ENCODE data around the gene MOCS2.

Gene MOCS2

DNA sequence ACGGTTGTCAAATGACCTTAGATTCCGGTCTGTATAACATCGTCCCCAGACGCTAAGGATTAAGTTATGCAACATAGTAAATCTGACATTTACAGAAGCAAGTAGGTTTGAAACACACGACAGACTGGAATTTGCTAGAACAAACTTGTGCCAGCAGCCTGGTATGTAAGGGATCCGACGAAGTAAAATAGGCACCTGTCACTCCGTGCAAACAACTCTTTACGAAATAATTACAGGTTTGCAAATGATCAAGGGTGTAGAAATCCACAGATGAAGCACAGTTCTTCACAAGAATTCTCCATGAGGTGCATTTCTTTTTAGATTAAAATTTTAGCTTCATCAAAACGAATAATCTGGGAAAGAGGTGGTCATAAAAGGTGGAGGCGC, 508 bp downstream of the MOCS2 start:
- Mint-ChIP-seq H3K27me3 (ENCODE audit: low read depth, poor library complexity) (no peaks in the 10 kb centered on the region), H3K4me3 (peak overlapping the region; percentile 93), H3K4me1 (peaks cover 39% of the 10 kb centered on the region), H3K36me3 (ENCODE audit: low read depth) (peaks cover 35% of the 10 kb centered on the region), H3K9me3 (no peaks in the 10 kb centered on the region), H3K27ac (no peak overlapping the region)
- no peak for DNase-seq
- TF ChIP-seq, protein P1, sequence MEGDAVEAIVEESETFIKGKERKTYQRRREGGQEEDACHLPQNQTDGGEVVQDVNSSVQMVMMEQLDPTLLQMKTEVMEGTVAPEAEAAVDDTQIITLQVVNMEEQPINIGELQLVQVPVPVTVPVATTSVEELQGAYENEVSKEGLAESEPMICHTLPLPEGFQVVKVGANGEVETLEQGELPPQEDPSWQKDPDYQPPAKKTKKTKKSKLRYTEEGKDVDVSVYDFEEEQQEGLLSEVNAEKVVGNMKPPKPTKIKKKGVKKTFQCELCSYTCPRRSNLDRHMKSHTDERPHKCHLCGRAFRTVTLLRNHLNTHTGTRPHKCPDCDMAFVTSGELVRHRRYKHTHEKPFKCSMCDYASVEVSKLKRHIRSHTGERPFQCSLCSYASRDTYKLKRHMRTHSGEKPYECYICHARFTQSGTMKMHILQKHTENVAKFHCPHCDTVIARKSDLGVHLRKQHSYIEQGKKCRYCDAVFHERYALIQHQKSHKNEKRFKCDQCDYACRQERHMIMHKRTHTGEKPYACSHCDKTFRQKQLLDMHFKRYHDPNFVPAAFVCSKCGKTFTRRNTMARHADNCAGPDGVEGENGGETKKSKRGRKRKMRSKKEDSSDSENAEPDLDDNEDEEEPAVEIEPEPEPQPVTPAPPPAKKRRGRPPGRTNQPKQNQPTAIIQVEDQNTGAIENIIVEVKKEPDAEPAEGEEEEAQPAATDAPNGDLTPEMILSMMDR (IDR thresholded peaks at IDR 0.05), result no peak

DNA sequence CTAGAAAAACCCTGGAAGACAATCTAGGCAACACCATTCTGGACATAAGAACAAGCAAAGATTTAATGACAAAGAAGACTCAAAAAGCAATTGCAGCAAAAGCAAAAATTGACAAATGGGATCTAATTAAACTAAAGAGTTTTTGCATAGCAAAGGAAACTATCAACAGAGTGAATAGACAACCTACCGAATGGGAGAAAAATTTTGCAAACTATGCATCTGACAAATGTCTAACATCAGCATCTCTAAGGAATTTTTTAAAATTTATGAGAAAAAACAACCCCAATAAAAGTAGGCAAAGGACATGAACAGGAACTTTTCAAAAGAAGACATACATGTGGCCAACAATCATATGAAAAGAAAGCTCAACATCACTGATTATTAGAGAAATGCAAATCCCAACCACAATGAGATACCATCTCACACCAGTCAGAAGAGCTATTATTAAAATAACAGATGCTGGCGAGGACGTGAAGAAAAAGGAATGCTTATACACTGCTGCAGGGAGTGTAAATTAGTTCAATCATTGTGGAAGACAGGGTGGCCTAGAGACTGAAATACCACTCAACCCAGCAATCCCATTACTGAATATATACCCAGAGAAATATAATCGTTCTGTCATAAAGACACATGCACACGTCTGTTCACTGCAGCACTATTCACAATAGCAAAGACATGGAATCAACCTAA, 3.8 kb downstream of the MOCS2 start:
- DNase-seq, result no peak
- TF ChIP-seq, protein P1 (IDR thresholded peaks at IDR 0.05), result no peak
- Mint-ChIP-seq H3K4me1 (peaks cover 24% of the 10 kb centered on the region), H3K27ac (no peak overlapping the region), H3K27me3 (ENCODE audit: low read depth, poor library complexity) (no peaks in the 10 kb centered on the region), H3K9me3 (no peaks in the 10 kb centered on the region), H3K36me3 (ENCODE audit: low read depth) (peaks cover 50% of the 10 kb centered on the region), H3K4me3 (no peak overlapping the region)

DNA sequence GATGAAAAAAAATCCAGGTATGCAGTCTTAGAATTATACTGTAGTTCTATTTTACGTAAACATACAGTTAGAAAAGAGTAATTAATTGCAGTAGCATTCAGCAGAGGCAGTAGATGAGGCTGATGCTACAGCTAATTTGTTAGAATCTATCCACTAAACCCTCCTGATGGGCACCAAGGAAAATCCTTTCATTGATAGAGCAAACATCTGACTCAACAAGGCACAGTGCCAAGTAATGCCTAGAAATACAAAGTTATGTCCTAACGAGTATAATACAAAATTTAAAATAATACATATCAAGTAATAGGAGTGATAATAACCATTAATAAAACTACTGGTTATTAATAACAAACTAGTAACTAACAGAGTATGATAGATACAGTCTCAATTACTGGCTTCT, 9.0 kb downstream of the MOCS2 start:
- TF ChIP-seq, protein P1 (IDR thresholded peaks at IDR 0.05), result no peak
- Mint-ChIP-seq H3K27ac (no peak overlapping the region), H3K9me3 (no peaks in the 10 kb centered on the region), H3K4me3 (no peak overlapping the region), H3K36me3 (ENCODE audit: low read depth) (peaks cover 47% of the 10 kb centered on the region), H3K4me1 (no peaks in the 10 kb centered on the region), H3K27me3 (ENCODE audit: low read depth, poor library complexity) (no peaks in the 10 kb centered on the region)
- no peak for DNase-seq

DNA sequence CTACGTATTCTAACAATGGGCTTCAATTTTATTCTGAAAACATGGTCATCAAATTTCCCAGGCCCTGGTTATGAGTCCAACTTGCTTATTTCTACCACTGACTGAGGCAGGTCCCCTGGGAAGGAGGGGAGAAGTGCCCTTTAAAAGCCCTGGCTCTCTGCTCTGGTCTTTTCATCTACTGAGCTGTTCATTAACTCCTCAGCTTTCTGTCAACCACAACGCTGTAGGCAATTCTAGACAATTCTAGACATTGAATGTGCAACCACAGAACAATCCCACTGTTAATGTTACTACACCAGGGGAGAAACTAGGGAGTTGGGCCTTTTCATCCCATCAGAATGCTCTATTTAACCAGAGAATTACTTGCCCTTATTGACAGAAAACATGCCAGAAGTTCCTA, 10.0 kb downstream of the MOCS2 start:
- TF ChIP-seq, protein P1 (IDR thresholded peaks at IDR 0.05), result no peak
- H3K4me3 Mint-ChIP-seq, result no peak overlapping the region
- H3K9me3 Mint-ChIP-seq, result no peaks in the 10 kb centered on the region
- H3K4me1 Mint-ChIP-seq, result no peaks in the 10 kb centered on the region
- no peak for DNase-seq
- no peaks in the 10 kb centered on the region for H3K27me3 Mint-ChIP-seq (ENCODE audit: low read depth, poor library complexity)
- no peak overlapping the region for H3K27ac Mint-ChIP-seq
- peaks cover 36% of the 10 kb centered on the region for H3K36me3 Mint-ChIP-seq (ENCODE audit: low read depth)

- H3K27ac Mint-ChIP-seq, result no peak overlapping the region
- no peaks in the 10 kb centered on the region for H3K9me3 Mint-ChIP-seq
- H3K36me3 Mint-ChIP-seq (ENCODE audit: low read depth), result peaks cover 18% of the 10 kb centered on the region
- TF ChIP-seq, protein P1 (IDR thresholded peaks at IDR 0.05), result peak; percentile 91
- H3K4me3 Mint-ChIP-seq, result no peak overlapping the region
- DNase-seq, result peak; percentile 66
- no peaks in the 10 kb centered on the region for H3K4me1 Mint-ChIP-seq
- no peaks in the 10 kb centered on the region for H3K27me3 Mint-ChIP-seq (ENCODE audit: low read depth, poor library complexity)
These were observed 13.5 kb downstream of the MOCS2 start for GRCh38 chr5:53095931-53096525.

- H3K27me3 Mint-ChIP-seq (ENCODE audit: low read depth, poor library complexity), result no peaks in the 10 kb centered on the region
- no peak overlapping the region for H3K4me3 Mint-ChIP-seq
- no peak for DNase-seq
- H3K4me1 Mint-ChIP-seq, result no peaks in the 10 kb centered on the region
- TF ChIP-seq, protein P1 (IDR thresholded peaks at IDR 0.05), result no peak
- H3K9me3 Mint-ChIP-seq, result no peaks in the 10 kb centered on the region
- H3K27ac Mint-ChIP-seq, result no peak overlapping the region
- peaks cover 18% of the 10 kb centered on the region for H3K36me3 Mint-ChIP-seq (ENCODE audit: low read depth)
These were observed 14.3 kb downstream of the MOCS2 start for GRCh38 chr5:53095217-53095616.

Data from nephron progenitor cell (in vitro differentiated cells).